ENCODE measurements around the gene C1QC.

C1QC gene

DNA sequence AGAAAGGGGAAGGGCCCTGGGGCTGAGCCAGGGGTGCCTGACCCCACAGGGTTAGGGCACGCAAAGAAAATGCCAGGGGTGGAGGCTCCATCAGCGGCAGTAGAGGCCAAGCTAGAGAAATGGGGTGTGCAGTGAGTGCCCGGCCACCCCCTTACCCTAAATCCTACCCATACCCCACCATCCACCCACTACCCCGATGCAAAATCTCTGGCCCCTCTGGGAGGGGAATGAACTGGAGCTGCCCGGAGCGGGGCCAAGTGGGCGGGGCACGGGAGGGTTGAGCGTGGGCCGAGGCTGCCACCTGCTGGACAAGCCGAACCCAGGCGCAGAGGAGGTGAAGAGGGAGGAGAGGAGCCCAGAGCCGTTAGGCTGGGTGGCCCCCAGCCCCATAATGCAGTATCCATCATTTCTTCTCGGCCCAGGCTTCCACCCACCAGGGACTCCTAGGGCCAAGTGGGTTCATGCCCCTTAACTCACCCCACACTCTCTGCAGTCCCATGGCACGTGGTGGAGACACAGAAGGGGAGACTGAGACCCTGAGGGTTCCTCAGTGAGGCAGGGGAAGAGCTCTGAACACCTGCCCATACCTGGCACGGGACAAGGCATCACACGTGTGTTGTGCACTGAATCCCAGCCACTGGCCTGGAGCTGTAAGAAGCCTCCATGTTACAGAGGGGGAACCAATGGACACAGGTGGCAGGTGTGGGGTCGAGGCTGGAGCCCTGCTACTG lies 1.4 kb upstream of the C1QC start:
- H3K4me3 ChIP-seq (replicated peaks; ENCODE audit: low read depth, low read length): no peak overlapping the region
- TF ChIP-seq, protein P1, sequence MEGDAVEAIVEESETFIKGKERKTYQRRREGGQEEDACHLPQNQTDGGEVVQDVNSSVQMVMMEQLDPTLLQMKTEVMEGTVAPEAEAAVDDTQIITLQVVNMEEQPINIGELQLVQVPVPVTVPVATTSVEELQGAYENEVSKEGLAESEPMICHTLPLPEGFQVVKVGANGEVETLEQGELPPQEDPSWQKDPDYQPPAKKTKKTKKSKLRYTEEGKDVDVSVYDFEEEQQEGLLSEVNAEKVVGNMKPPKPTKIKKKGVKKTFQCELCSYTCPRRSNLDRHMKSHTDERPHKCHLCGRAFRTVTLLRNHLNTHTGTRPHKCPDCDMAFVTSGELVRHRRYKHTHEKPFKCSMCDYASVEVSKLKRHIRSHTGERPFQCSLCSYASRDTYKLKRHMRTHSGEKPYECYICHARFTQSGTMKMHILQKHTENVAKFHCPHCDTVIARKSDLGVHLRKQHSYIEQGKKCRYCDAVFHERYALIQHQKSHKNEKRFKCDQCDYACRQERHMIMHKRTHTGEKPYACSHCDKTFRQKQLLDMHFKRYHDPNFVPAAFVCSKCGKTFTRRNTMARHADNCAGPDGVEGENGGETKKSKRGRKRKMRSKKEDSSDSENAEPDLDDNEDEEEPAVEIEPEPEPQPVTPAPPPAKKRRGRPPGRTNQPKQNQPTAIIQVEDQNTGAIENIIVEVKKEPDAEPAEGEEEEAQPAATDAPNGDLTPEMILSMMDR (IDR thresholded peaks at IDR 0.05; ENCODE audit: low read length, missing control alignments): peak; percentile 83
- peak; percentile 53 for DNase-seq (ENCODE audit: low read depth)

DNA sequence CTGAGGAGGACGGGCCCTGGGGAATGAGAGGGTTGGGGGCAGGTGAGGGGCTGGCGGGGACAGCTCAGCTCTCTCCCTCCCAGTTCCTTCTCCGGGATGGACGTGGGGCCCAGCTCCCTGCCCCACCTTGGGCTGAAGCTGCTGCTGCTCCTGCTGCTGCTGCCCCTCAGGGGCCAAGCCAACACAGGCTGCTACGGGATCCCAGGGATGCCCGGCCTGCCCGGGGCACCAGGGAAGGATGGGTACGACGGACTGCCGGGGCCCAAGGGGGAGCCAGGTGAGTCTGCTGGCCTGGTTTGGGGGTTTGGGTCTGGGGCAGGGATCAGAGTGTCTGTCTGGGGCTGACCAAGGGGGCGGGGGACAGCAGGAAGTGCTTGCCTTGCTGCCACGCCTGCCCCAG lies 495 bp downstream of the C1QC start:
- TF ChIP-seq, protein P1 (IDR thresholded peaks at IDR 0.05; ENCODE audit: low read length, missing control alignments): no peak
- no peak overlapping the region for H3K4me3 ChIP-seq (replicated peaks; ENCODE audit: low read depth, low read length)
- no peak for DNase-seq (ENCODE audit: low read depth)

DNA sequence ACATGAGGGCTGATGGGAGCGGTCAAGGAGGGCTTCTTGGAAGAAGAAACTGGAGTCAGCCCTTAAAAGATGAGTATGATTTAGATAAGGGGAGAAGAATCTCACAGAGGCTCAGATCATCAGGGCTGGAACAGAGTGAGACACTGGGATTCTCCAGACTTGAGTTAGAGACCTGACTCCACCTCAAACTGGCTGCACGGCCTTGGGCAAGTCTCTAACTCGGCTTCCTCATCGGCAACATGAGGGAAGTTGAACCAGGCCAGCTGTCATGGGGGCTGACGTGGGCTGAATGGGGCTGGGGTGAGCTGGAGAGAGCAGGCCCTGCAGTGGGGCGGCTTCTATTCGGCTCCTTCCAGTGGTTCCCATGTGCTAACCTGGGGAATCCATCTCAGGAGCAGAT lies 2.5 kb downstream of the C1QC start:
- TF ChIP-seq, protein P1 (IDR thresholded peaks at IDR 0.05; ENCODE audit: low read length, missing control alignments): no peak
- no peak for DNase-seq (ENCODE audit: low read depth)
- no peak overlapping the region for H3K4me3 ChIP-seq (replicated peaks; ENCODE audit: low read depth, low read length)

DNA sequence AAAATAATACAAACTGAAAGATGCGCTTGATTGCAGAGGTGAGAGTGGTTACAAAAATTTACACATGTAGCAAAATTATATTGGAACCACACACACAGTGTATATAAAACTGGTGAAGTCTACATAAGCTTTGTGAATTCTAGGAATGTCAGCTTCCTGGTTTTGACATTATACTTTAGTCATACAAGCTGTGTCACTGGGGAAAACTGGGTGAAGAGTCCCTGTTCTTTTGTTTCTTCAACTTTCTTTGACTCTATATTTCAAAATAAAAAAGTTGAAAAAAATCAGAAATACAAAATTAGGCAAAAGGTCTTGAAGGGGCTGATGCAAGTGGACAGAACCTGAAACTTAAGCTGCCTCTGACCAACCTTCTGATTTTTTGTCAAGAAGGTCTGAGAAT lies 3.0 kb downstream of the C1QC start:
- H3K4me3 ChIP-seq (replicated peaks; ENCODE audit: low read depth, low read length): no peak overlapping the region
- DNase-seq (ENCODE audit: low read depth): peak; percentile 6
- TF ChIP-seq, protein P1 (IDR thresholded peaks at IDR 0.05; ENCODE audit: low read length, missing control alignments): no peak

DNA sequence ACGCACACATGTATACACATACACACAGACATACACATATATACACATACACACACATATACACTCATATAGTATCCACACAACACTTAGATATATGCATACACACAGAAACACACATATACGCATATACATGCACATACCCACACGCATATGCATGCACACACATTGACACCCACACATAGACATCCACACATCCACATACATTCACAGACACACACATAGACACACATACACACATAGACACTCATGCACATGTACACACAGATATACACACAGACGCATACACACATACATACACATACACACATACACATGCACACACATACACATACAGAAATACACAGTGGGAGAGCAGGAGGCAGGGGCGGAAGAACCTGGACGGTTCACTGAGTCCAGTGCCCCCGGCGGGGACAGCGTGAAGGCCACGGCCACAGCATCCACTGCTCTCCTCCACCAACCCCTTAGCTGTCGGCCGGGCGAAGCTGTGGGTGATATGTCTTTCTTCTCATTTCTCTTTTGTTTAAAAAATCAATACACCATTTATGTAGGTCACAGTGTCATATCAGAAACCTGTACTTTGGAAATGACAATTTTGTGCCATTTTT lies 6.8 kb downstream of the C1QC start:
- no peak for DNase-seq (ENCODE audit: low read depth)
- TF ChIP-seq, protein P1 (IDR thresholded peaks at IDR 0.05; ENCODE audit: low read length, missing control alignments): no peak
- no peak overlapping the region for H3K4me3 ChIP-seq (replicated peaks; ENCODE audit: low read depth, low read length)

- TF ChIP-seq, protein P1 (IDR thresholded peaks at IDR 0.05; ENCODE audit: low read length, missing control alignments): no peak
- DNase-seq (ENCODE audit: low read depth): no peak
- no peak overlapping the region for H3K4me3 ChIP-seq (replicated peaks; ENCODE audit: low read depth, low read length)
Measured at GRCh38 chr1:22651941-22652856, 8.8 kb downstream of the C1QC start.

Data from fibroblast of pulmonary artery (primary cell).